K562 (cell line): ENCODE data around the gene TICRR. TPM values are rescaled to one million over a fixed set of nuclear protein-coding genes. Genes with fewer than 3 reads are reported as not detected.
A peak's percentile ranks its signal among the peaks of the same experiment; 100 is the strongest.

Experiments used
- CCAR2 ChIP-seq: fragments of 200-400 bp; formaldehyde crosslinking; IDR thresholded peaks from 2 replicates; pipeline ENCODE4 v1.6.1; 2017; ENCODE audit warnings: mild to moderate bottlenecking, low read depth, low read length
- CHCHD3 ChIP-seq: fragments of 250-450 bp; sonication (Bioruptor Pico); IDR thresholded peaks from 2 replicates; pipeline ENCODE4 v2.1.2; 2022; ENCODE audit warnings: mild to moderate bottlenecking
- ESRRA ChIP-seq: fragments of 450-650 bp; IDR thresholded peaks from 2 replicates; pipeline ENCODE4 v1.6.1; 2014; ENCODE audit warnings: low read depth, mild to moderate bottlenecking, moderate library complexity, borderline replicate concordance
- PHF20 ChIP-seq: fragments of 450-650 bp; IDR thresholded peaks from 2 replicates; pipeline ENCODE4 v1.6.1; 2018; ENCODE audit not compliant: partially characterized antibody
- RCOR1 ChIP-seq, 2 experiments: IDR thresholded peaks; 2 replicates each; pipeline ENCODE4 v1.6.1; 2012; ENCODE audit warnings: low read depth in 2 of 2, low read length in 2 of 2, borderline replicate concordance in 1 of 2, improper control_type of control experiment in 1 of 2
- SAFB ChIP-seq: fragments of 200-400 bp; formaldehyde crosslinking; IDR thresholded peaks from 2 replicates; pipeline ENCODE4 v1.6.1; 2017; ENCODE audit warnings: low read depth, low read length, borderline replicate concordance
- SOX6 ChIP-seq: fragments of 450-650 bp; IDR thresholded peaks from 2 replicates; pipeline ENCODE4 v1.6.1; 2014; ENCODE audit warnings: mild to moderate bottlenecking
- TAF9B ChIP-seq: fragments of 450-650 bp; IDR thresholded peaks from 2 replicates; pipeline ENCODE4 v1.6.1; 2018; ENCODE audit warnings: mild to moderate bottlenecking; ENCODE audit not compliant: partially characterized antibody
- ZNF512 ChIP-seq: IDR thresholded peaks from 2 replicates; pipeline ENCODE4 v1.6.1; 2016; ENCODE audit warnings: missing genetic modification characterization, missing compliant biosample characterization
- polyA plus RNA-seq, 8 experiments: library from polyadenylated mRNA; depleted of rRNA in 4 of 8; stranded (reverse) in 5 of 8; unstranded in 3 of 8; fragments of >200 nt; fragmentation: Nextera tagmentation in 2 of 8; fragmentation: Illumina TruSeq in 1 of 8; extraction: Ambion mirVana in 2 of 8; extraction: Trizol in 1 of 8; gene quantifications; 2 replicates each; pipeline versions ENCODE4 v1.2.1 to v1.2.3, GENCODE V29; 2011 to 2014; ENCODE audit warnings: inconsistent platforms in 1 of 8, missing spikeins in 1 of 8
- total RNA-seq, 7 experiments: library from RNA; depleted of rRNA in 6 of 7; stranded (reverse); fragments of >200 nt in 6 of 7; fragmentation: Illumina TruSeq in 2 of 7; extraction: Trizol in 2 of 7; gene quantifications; 2 replicates each; pipeline versions ENCODE4 v1.2.1 to v1.2.3, GENCODE V29; 2011 to 2021; ENCODE audit warnings: low replicate concordance in 1 of 7
- TF ChIP-seq, protein P1 (sequence below), 2 experiments: fragments of 450-650 bp; IDR thresholded peaks; 2 replicates each; pipeline ENCODE4 v1.6.1; 2016; ENCODE audit warnings: mild to moderate bottlenecking in 2 of 2, borderline replicate concordance in 1 of 2, low read depth in 1 of 2, moderate library complexity in 1 of 2
- TF ChIP-seq, protein P2 (sequence below): fragments of 250-450 bp; sonication (Bioruptor Pico); IDR thresholded peaks from 2 replicates; pipeline ENCODE4 v1.4.0; 2020

TICRR gene
- total and polyA plus RNA-seq, 9 of the 15 experiments (the other 6 are each of a cell fraction or from before 2014, with no cell fraction given) = 0.84 to 22.9 (median 13.7) TPM

DNA sequence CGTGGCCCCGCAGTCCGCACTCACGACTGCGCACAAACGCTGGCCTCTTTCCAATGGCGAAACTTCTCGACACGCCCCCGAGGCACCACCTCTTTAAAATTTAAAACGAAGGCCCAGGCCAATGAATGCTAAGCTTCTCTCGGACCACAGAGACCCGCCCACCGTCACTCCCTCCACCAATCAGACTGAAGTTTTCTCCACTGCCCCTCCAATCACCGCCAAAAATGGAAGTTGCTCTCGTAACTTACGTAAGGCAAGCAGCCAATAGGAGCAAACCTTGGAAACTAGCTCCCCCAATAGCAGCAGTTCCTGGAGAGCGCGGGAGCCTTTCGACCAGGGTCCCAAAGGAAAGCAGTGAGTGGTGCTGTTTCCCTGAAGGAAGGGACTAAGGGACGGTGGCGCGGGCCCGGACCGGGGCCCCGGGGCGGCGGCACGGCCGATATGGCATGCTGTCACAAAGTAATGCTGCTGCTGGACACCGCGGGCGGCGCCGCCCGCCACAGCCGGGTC is at the start of gene TICRR (continued):
- TF ChIP-seq, protein P1, sequence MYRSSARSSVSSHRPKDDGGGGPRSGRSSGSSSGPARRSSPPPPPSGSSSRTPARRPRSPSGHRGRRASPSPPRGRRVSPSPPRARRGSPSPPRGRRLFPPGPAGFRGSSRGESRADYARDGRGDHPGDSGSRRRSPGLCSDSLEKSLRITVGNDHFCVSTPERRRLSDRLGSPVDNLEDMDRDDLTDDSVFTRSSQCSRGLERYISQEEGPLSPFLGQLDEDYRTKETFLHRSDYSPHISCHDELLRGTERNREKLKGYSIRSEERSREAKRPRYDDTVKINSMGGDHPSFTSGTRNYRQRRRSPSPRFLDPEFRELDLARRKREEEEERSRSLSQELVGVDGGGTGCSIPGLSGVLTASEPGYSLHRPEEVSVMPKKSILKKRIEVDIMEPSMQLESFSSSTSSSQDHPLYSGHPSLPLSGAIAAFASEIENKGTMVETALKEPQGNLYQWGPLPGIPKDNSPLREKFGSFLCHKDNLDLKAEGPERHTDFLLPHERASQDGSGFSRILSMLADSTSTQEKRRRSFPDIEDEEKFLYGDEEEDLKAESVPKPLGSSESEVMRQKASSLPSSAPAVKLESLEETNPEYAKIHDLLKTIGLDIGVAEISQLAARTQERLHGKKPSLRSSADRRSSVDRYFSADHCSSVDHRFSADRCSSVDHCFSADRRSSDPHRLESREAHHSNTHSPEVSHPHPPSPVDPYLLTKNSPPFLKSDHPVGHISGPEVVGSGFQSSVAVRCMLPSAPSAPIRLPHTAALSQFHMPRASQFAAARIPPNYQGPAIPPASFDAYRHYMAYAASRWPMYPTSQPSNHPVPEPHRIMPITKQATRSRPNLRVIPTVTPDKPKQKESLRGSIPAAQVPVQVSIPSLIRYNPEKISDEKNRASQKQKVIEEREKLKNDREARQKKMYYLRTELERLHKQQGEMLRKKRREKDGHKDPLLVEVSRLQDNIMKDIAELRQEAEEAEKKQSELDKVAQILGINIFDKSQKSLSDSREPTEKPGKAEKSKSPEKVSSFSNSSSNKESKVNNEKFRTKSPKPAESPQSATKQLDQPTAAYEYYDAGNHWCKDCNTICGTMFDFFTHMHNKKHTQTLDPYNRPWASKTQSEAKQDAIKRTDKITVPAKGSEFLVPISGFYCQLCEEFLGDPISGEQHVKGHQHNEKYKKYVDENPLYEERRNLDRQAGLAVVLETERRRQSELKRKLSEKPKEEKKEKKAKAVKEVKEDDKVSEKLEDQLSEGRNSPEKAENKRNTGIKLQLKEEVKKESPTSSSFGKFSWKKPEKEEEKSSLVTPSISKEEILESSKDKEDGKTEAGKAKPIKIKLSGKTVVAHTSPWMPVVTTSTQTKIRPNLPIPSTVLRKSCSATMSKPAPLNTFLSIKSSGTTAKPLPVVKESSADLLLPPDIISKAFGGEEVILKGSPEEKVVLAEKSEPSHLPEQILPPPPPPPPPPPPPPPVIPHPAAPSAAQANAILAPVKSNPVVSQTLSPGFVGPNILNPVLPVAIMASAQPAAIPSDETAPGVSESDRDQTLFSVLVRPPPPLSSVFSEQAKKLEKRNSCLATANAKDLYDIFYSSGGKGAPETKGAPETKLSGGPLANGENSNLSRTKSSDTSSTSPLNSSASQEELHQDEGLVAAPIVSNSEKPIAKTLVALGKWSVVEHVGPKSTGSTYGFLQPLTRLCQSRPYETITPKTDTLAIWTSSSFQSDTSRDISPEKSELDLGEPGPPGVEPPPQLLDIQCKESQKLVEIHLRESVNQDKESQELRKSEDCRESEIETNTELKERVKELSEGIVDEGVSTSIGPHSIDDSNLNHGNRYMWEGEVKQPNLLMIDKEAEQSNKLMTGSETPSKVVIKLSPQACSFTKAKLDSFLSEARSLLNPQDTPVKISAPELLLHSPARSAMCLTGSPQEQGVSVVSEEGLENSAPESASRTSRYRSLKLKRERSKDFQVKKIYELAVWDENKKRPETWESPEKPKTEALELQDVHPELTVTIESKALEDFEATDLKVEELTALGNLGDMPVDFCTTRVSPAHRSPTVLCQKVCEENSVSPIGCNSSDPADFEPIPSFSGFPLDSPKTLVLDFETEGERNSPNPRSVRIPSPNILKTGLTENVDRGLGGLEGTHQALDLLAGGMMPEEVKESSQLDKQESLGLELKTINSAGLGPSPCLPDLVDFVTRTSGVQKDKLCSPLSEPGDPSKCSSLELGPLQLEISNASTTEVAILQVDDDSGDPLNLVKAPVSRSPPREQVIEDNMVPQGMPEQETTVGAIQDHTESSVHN (IDR thresholded peaks at IDR 0.05; ENCODE audit: borderline replicate concordance in 1 of 2, low read depth in 1 of 2) = no peak
- TF ChIP-seq SAFB (no peak), SOX6 (no peak), CHCHD3 (CRISPR knock-in tag) (no peak), ESRRA (no peak), ZNF512 (no peak), PHF20 (no peak), TAF9B (peak; percentile 11), RCOR1 (IDR thresholded peaks at IDR 0.05; ENCODE audit: borderline replicate concordance in 1 of 2, low read depth in 2 of 2, low read length in 2 of 2) (0 out of 4 replicates have a peak, but pooled peaks of 1 of the 2 experiments have one; percentile 2), CCAR2 (no peak)
- TF ChIP-seq, protein P2, sequence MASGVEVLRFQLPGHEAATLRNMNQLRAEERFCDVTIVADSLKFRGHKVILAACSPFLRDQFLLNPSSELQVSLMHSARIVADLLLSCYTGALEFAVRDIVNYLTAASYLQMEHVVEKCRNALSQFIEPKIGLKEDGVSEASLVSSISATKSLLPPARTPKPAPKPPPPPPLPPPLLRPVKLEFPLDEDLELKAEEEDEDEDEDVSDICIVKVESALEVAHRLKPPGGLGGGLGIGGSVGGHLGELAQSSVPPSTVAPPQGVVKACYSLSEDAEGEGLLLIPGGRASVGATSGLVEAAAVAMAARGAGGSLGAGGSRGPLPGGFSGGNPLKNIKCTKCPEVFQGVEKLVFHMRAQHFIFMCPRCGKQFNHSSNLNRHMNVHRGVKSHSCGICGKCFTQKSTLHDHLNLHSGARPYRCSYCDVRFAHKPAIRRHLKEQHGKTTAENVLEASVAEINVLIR (CRISPR knock-in tag) = no peak
